ENCODE measurements around the gene SLC25A19. TPM values are rescaled to one million over a fixed set of nuclear protein-coding genes. Genes with fewer than 3 reads are reported as not detected.

The SLC25A19 gene
- total and polyA plus RNA-seq, 2 of the 8 experiments (the other 6 are each of a cell fraction or from before 2014, with no cell fraction given): 28.6 to 32.6 TPM

DNA sequence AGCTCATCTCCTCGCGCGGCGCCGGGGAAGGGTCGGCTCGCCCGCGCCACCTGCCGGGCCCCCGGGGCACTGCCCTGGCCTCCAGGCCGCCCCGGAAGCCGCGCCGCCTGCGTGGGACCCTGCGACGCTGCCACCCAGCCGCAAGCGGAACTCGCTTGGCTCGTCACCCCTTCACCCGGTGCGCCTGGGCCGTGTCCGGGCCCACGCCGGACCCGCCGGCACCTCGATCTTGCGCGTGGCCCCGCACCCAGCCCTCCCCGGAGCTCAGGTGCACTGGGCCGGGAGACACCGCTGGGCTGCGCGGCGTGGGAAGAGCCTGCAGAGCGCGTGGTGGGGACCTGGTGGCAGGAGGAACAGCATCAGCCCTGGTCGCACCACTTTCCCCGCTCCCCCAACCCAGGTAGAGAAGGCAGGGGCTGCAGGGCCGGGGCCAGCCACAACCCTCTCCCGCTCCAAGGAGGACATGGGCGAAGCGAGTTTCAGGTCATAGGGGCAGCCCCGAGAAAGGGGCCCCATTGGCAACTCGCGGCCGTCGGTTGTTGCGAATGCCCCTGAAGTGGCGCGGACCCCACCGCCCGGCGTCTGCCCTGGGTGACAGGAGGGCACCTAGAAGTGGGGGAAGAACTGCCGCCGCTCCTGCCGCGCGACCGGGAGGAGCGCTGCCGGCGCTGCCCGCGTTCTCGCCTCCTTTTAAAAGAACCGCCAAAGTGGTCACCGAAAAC, 17.8 kb downstream of the SLC25A19 start:
- no peaks in the 10 kb centered on the region for H3K79me1 ChIP-seq (ENCODE audit: low read depth, low read length)
- peak overlapping the region; percentile 67 for H3K14ac ChIP-seq (ENCODE audit: insufficient read length)
- no peak overlapping the region for H2AK5ac ChIP-seq (ENCODE audit: low read depth, low read length)
- H3K4me3 ChIP-seq (ENCODE audit: extremely low read depth in 1 of 4, insufficient read depth in 2 of 4, low read depth in 3 of 4, low read length in 4 of 4): peak overlapping the region; percentile 84 to 91 (median 87)
- CTCF ChIA-PET (ENCODE audit: partially characterized antibody): interaction anchor here (0.6 to 21.2 kb wide), 44 partner anchors 8 to 635 kb away, joined by 3 to 369 read pairs (median 4); partner anchors contain the start of genes GGA3, GRB2, MRPS7 and NT5C
- peak overlapping the region; percentile 25 to 90 (median 61); a peak in 5 of 7 replicates for H3K9ac ChIP-seq (replicated peaks in 1 of 4; ENCODE audit: extremely low read depth in 1 of 4, low read depth in 3 of 4, low read length in 3 of 4)
- FAIRE-seq (no peak), DNase-seq (ENCODE audit: low read depth in 1 of 2, low spot score in 2 of 2) (peak in 1 of 2 experiments; percentile 88)
- peak overlapping the region; percentile 43; the same call in 1 of the 2 replicates for H2AFZ ChIP-seq (ENCODE audit: low read length)
- POLR2A ChIA-PET (ENCODE audit: partially characterized antibody): interaction anchor here (0.6 to 6.7 kb wide), 20 partner anchors 8 to 1312 kb away, joined by 3 to 62 read pairs (median 4); partner anchors contain the start of genes GGA3, GRB2, MRPS7 and SLC25A19
- peaks cover 15% of the 10 kb centered on the region for H3K23me2 ChIP-seq (ENCODE audit: low read depth, low read length)
- 2% methylated on average over 36 of the region's 74 CpGs; no CpG with 5 or more reads in 1 of the 2 experiments for WGBS, 2 experiments (ENCODE audit: extremely low coverage in 1 of 2, insufficient coverage in 1 of 2, insufficient read length in 1 of 2, insufficient replicate concordance in 2 of 2, low coverage in 1 of 2, low lambda C conversion rate in 2 of 2, missing lambda C conversion rate in 1 of 2)
- no peaks in the 10 kb centered on the region for H3K27me3 ChIP-seq (replicated peaks in 1 of 4; ENCODE audit: control insufficient read depth in 3 of 4, extremely low read depth in 1 of 4, insufficient read depth in 3 of 4, low read length in 3 of 4)
- H4K20me1 ChIP-seq (replicated peaks in 1 of 2; ENCODE audit: control insufficient read depth in 1 of 2, insufficient read depth in 2 of 2, low read length in 2 of 2): peaks cover 4 to 6% of the 10 kb centered on the region in 2 experiments
- no peak overlapping the region for H2BK120ac ChIP-seq (replicated peaks; ENCODE audit: low read depth, low read length)
- no peak overlapping the region for H3K23ac ChIP-seq (ENCODE audit: insufficient read length)
- peak overlapping the region; percentile 59 for H3K4ac ChIP-seq (replicated peaks; ENCODE audit: insufficient read length, low read depth, low read length)
- peak overlapping the region; percentile 70 to 95 for H3K4me2 ChIP-seq (ENCODE audit: insufficient read depth in 1 of 2, low read depth in 2 of 2, low read length in 2 of 2)
- 0 out of 2 replicates have a peak overlapping the region, but pooled peaks have one; percentile 11 for H3K27ac ChIP-seq (ENCODE audit: low read depth, low read length)
- no peaks in the 10 kb centered on the region for H3K9me3 ChIP-seq (ENCODE audit: insufficient read depth in 2 of 2, low read depth in 1 of 2, low read length in 1 of 2)
- H3K4me1 ChIP-seq (replicated peaks in 1 of 4; ENCODE audit: control insufficient read depth in 3 of 4, insufficient read depth in 4 of 4, low read length in 3 of 4): peaks cover 0 to 9% (median 7%) of the 10 kb centered on the region in 4 experiments; a peak in 4 of 7 replicates
- peak overlapping the region; percentile 93 for H3K18ac ChIP-seq (ENCODE audit: extremely low read depth, low read length)
- H2BK15ac ChIP-seq (ENCODE audit: low read length): no peak overlapping the region; the same call in 1 of the 2 replicates
- peak overlapping the region; percentile 84 for H4K8ac ChIP-seq (ENCODE audit: extremely low read depth, insufficient read depth, low read length)
- peak overlapping the region; percentile 61 for H4K5ac ChIP-seq (ENCODE audit: insufficient read length, low read depth, low read length)
- H2BK12ac ChIP-seq (ENCODE audit: low read depth, low read length): no peak overlapping the region
- peak overlapping the region; percentile 46 for H3K56ac ChIP-seq (replicated peaks; ENCODE audit: insufficient read length, low read depth, low read length)
- H2BK20ac ChIP-seq (ENCODE audit: low read length): no peak overlapping the region
- no peak overlapping the region; the same call in 1 of the 2 replicates for H2BK5ac ChIP-seq (ENCODE audit: low read depth, low read length)
- no peaks in the 10 kb centered on the region for H3K79me2 ChIP-seq (ENCODE audit: control insufficient read depth in 1 of 2, insufficient read depth in 2 of 2, low read length in 2 of 2)
- H4K91ac ChIP-seq (replicated peaks; ENCODE audit: insufficient read length, low read length): no peak overlapping the region
- peaks cover 0 to 12% (median 5%) of the 10 kb centered on the region in 4 experiments; a peak in 6 of 8 replicates for H3K36me3 ChIP-seq (ENCODE audit: control insufficient read depth in 2 of 4, insufficient read depth in 4 of 4, low read length in 3 of 4)
- TF ChIP-seq MAX (IDR thresholded peaks at IDR 0.05): 0 out of 2 replicates have a peak, but pooled peaks have one; percentile 9
- TF ChIP-seq TEAD4 (IDR thresholded peaks at IDR 0.05; ENCODE audit: low read depth, low read length): no peak
- peak; percentile 94 for TF ChIP-seq CREB1 (IDR thresholded peaks at IDR 0.05)
- no peak for TF ChIP-seq BRCA1 (IDR thresholded peaks at IDR 0.05; ENCODE audit: low read depth, low read length)
- TF ChIP-seq KDM5A (IDR thresholded peaks at IDR 0.05; ENCODE audit: low read length): no peak
- no peak for TF ChIP-seq YY1 (IDR thresholded peaks at IDR 0.05; ENCODE audit: low read depth, low read length)
- TF ChIP-seq GTF2F1 (IDR thresholded peaks at IDR 0.05; ENCODE audit: borderline replicate concordance, low read depth, low read length): no peak
- TF ChIP-seq POLR2A (IDR thresholded peaks at IDR 0.05; ENCODE audit: control extremely low read depth in 1 of 2, low read depth in 2 of 2, low read length in 2 of 2): peak in 1 of 2 experiments; percentile 16; a peak in 1 of 3 replicates
- TF ChIP-seq KDM4A (IDR thresholded peaks at IDR 0.05; ENCODE audit: low read depth, low read length, severe bottlenecking): peak; percentile 94
- TF ChIP-seq TCF12 (IDR thresholded peaks at IDR 0.05; ENCODE audit: low read depth, low read length): no peak
- TF ChIP-seq BCL11A (IDR thresholded peaks at IDR 0.05; ENCODE audit: low read depth in 2 of 2, low read length in 2 of 2): no peak
